Left renal pelvis (tissue), 4 donors: ENCODE data around the gene SEMA4D. TPM values are rescaled to one million over a fixed set of nuclear protein-coding genes. Genes with fewer than 3 reads are reported as not detected.

Source experiments
- DNase-seq, 4 donors: peaks; one replicate each; pipeline ENCODE4 v3.0.0-alpha.2; 2013; ENCODE audit warnings: low read depth in 4 of 4, low spot score in 3 of 4
- polyA plus RNA-seq, 4 donors: library from polyadenylated mRNA; unstranded; fragments of 120-200 nt; gene quantifications; one replicate each; pipeline ENCODE4 v1.2.1, GENCODE V29; 2013; ENCODE audit not compliant: insufficient read length in 4 of 4

SEMA4D gene
- polyA plus RNA-seq, 4 donors, result 13.5 to 61.3 (median 45.4) TPM

- no peak for DNase-seq
Observed at GRCh38 chr9:89468281-89468960, 29.5 kb downstream of the SEMA4D start.

GRCh38 chr9:89467278-89467625, 30.7 kb downstream of the SEMA4D start:
- DNase-seq, result no peak

GRCh38 chr9:89466451-89467277, 31.2 kb downstream of the SEMA4D start:
- peak in 2 of 4 donors; percentile 25 to 27 for DNase-seq

- no peak for DNase-seq
Observed at GRCh38 chr9:89465726-89466308, 32.1 kb downstream of the SEMA4D start.

GRCh38 chr9:89465001-89465451, 32.9 kb downstream of the SEMA4D start:
- no peak for DNase-seq

GRCh38 chr9:89464300-89464901, 33.5 kb downstream of the SEMA4D start:
- DNase-seq, result no peak

GRCh38 chr9:89462817-89463683, 34.9 kb downstream of the SEMA4D start:
- no peak for DNase-seq

- no peak for DNase-seq
Observed at GRCh38 chr9:89462199-89462598, 35.7 kb downstream of the SEMA4D start.

GRCh38 chr9:89461265-89461664, 36.6 kb downstream of the SEMA4D start:
- DNase-seq, result no peak

- no peak for DNase-seq
Observed at GRCh38 chr9:89460551-89460950, 37.4 kb downstream of the SEMA4D start.

- no peak for DNase-seq
Observed at GRCh38 chr9:89458768-89459496, 39.0 kb downstream of the SEMA4D start.

GRCh38 chr9:89457376-89457855, 40.5 kb downstream of the SEMA4D start:
- no peak for DNase-seq

- DNase-seq, result no peak
Observed at GRCh38 chr9:89455356-89455824, 42.5 kb downstream of the SEMA4D start.

- DNase-seq, result no peak
Observed at GRCh38 chr9:89454498-89455355, 43.2 kb downstream of the SEMA4D start.

GRCh38 chr9:89453452-89453851, 44.5 kb downstream of the SEMA4D start:
- no peak for DNase-seq

GRCh38 chr9:89452561-89452960, 45.4 kb downstream of the SEMA4D start:
- no peak for DNase-seq

GRCh38 chr9:89450213-89450612, 47.7 kb downstream of the SEMA4D start:
- DNase-seq, result no peak

GRCh38 chr9:89449261-89449671, 48.6 kb downstream of the SEMA4D start:
- DNase-seq, result no peak
